Brain pericyte (primary cell): ENCODE results near the gene LDLRAD4.

Source experiments
- DNase-seq: peaks from one replicate; pipeline ENCODE4 v3.0.0-alpha.2; 2012; ENCODE audit warnings: low read depth, low spot score

Gene LDLRAD4

GRCh38 chr18:13265008-13265910, 46.7 kb downstream of the LDLRAD4 start:
- DNase-seq: no peak

- no peak for DNase-seq
Measured at GRCh38 chr18:13265911-13266217, 47.3 kb downstream of the LDLRAD4 start.

GRCh38 chr18:13266218-13267100, 47.9 kb downstream of the LDLRAD4 start:
- DNase-seq: no peak

GRCh38 chr18:13267431-13267873, 48.9 kb downstream of the LDLRAD4 start:
- no peak for DNase-seq

GRCh38 chr18:13268158-13269012, 49.8 kb downstream of the LDLRAD4 start:
- DNase-seq: no peak

- DNase-seq: no peak
Measured at GRCh38 chr18:13269013-13269280, 50.4 kb downstream of the LDLRAD4 start.

GRCh38 chr18:13269521-13270011, 51.0 kb downstream of the LDLRAD4 start:
- no peak for DNase-seq

- no peak for DNase-seq
Measured at GRCh38 chr18:13270279-13270855, 51.8 kb downstream of the LDLRAD4 start.

GRCh38 chr18:13271302-13271911, 52.8 kb downstream of the LDLRAD4 start:
- DNase-seq: no peak

- no peak for DNase-seq
Measured at GRCh38 chr18:13272416-13272815, 53.9 kb downstream of the LDLRAD4 start.

GRCh38 chr18:13273800-13274199, 55.2 kb downstream of the LDLRAD4 start:
- no peak for DNase-seq

GRCh38 chr18:13275075-13275474, 56.5 kb downstream of the LDLRAD4 start:
- DNase-seq: no peak

- DNase-seq: no peak
Measured at GRCh38 chr18:13276530-13277520, 58.3 kb downstream of the LDLRAD4 start.

GRCh38 chr18:13278062-13278630, 59.6 kb downstream of the LDLRAD4 start:
- DNase-seq: no peak

GRCh38 chr18:13279181-13280069, 60.9 kb downstream of the LDLRAD4 start:
- no peak for DNase-seq

- no peak for DNase-seq
Measured at GRCh38 chr18:13280070-13280795, 61.7 kb downstream of the LDLRAD4 start.

GRCh38 chr18:13281406-13281805, 62.8 kb downstream of the LDLRAD4 start:
- DNase-seq: no peak

GRCh38 chr18:13283746-13284145, 65.2 kb downstream of the LDLRAD4 start:
- DNase-seq: no peak
